SU-DHL-6 (cell line): ENCODE measurements around the gene NPR3.

Experiments used
- H2AFZ ChIP-seq: fragments of 200-600 bp; sonication (generic); 2 replicates; pipeline ENCODE4 v1.6.1; 2014; ENCODE audit warnings: low read depth, mild to moderate bottlenecking, moderate library complexity, mixed read lengths, antibody characterized with exemption, low read length; ENCODE audit not compliant: severe bottlenecking
- H3F3A ChIP-seq: fragments of 200-600 bp; shearing (Covaris generic); 2 replicates; pipeline ENCODE4 v1.6.0; 2016; ENCODE audit warnings: antibody characterized with exemption, mild to moderate bottlenecking; ENCODE audit not compliant: insufficient read depth
- H3K27ac ChIP-seq: fragments of 200-600 bp; sonication (generic); 2 replicates; pipeline ENCODE4 v1.5.1; 2016; ENCODE audit warnings: low read depth, mild to moderate bottlenecking, low read length, moderate library complexity, mixed read lengths
- H3K27me3 ChIP-seq: fragments of 200-600 bp; sonication (generic), shearing (Covaris generic); 2 replicates; pipeline ENCODE4 v1.6.0; 2014; ENCODE audit warnings: mild to moderate bottlenecking, low read length
- H3K36me3 ChIP-seq: fragments of 200-600 bp; sonication (generic); 2 replicates; pipeline ENCODE4 v1.6.1; 2014; ENCODE audit warnings: mild to moderate bottlenecking, low read length, mixed read lengths
- H3K4me2 ChIP-seq: fragments of 300-600, 200-600 bp; shearing (Covaris generic), sonication (generic); 2 replicates; pipeline ENCODE4 v1.6.0; 2014; ENCODE audit warnings: low read length, low read depth, mild to moderate bottlenecking; ENCODE audit not compliant: poor library complexity, severe bottlenecking
- H3K4me3 ChIP-seq: fragments of 200-600 bp; sonication (generic); 2 replicates; pipeline ENCODE4 v1.5.1; 2014; ENCODE audit warnings: antibody characterized with exemption, low read length, mild to moderate bottlenecking, mixed read lengths; ENCODE audit not compliant: insufficient read depth, poor library complexity, severe bottlenecking
- H3K79me2 ChIP-seq: fragments of 200-600 bp; sonication (generic); 2 replicates; pipeline ENCODE4 v1.6.1; 2014; ENCODE audit warnings: mild to moderate bottlenecking, low read length, moderate library complexity; ENCODE audit not compliant: insufficient read depth
- H3K9ac ChIP-seq: fragments of 200-600 bp; sonication (generic); 2 replicates; pipeline ENCODE4 v1.7.0; 2014; ENCODE audit warnings: mild to moderate bottlenecking, low read length
- H3K9me2 ChIP-seq: fragments of 200-600 bp; sonication (generic); replicated peaks from 2 replicates; pipeline ENCODE4 v1.6.1; 2014; ENCODE audit warnings: low read length; ENCODE audit not compliant: insufficient read depth
- H3K9me3 ChIP-seq: fragments of 200-600 bp; sonication (generic); 2 replicates; pipeline ENCODE4 v1.6.1; 2014; ENCODE audit warnings: low read length, mixed read lengths; ENCODE audit not compliant: insufficient read depth
- H4K20me1 ChIP-seq: fragments of 200-600 bp; sonication (generic); 2 replicates; pipeline ENCODE4 v1.6.1; 2014; ENCODE audit warnings: low read depth, mild to moderate bottlenecking, antibody characterized with exemption, low read length, moderate library complexity, mixed read lengths
- CTCF ChIP-seq: fragments of 200-600 bp; sonication (generic); IDR thresholded peaks from one replicate; pipeline ENCODE4 v1.5.1; 2017; ENCODE audit warnings: antibody characterized with exemption, mild to moderate bottlenecking, low read length, moderate library complexity; ENCODE audit not compliant: insufficient read depth, poor library complexity, severe bottlenecking
- EZH2phosphoT487 ChIP-seq: fragments of 200-600 bp; sonication (generic), shearing (Covaris generic); conservative IDR thresholded peaks from 2 replicates; pipeline ENCODE4 v1.6.1; 2018; ENCODE audit warnings: mild to moderate bottlenecking, antibody characterized with exemption, low read length, moderate library complexity, mixed read lengths

NPR3 gene

GRCh38 chr5:32779754-32780415 lies 68.8 kb downstream of the NPR3 start:
- Histone ChIP-seq H3K4me2 (no peak overlapping the region), H3K27ac (no peak overlapping the region), H2AFZ (no peak overlapping the region), H3K9me3 (no peaks in the 10 kb centered on the region), H3F3A (no peaks in the 10 kb centered on the region), H3K9me2 (0 out of 2 replicates have a peak, but pooled peaks cover 4% of the 10 kb centered on the region), H3K27me3 (no peaks in the 10 kb centered on the region), H3K9ac (no peak overlapping the region), H3K79me2 (no peaks in the 10 kb centered on the region), H3K36me3 (no peaks in the 10 kb centered on the region), H3K4me3 (no peak overlapping the region), H4K20me1 (no peaks in the 10 kb centered on the region)
- TF ChIP-seq CTCF (no peak), EZH2phosphoT487 (no peak)

- Histone ChIP-seq H3K9ac (no peak overlapping the region), H3K4me2 (no peak overlapping the region), H3F3A (no peaks in the 10 kb centered on the region), H2AFZ (no peak overlapping the region), H3K9me3 (no peaks in the 10 kb centered on the region), H3K27ac (no peak overlapping the region), H3K79me2 (no peaks in the 10 kb centered on the region), H3K27me3 (no peaks in the 10 kb centered on the region), H3K9me2 (0 out of 2 replicates have a peak, but pooled peaks cover 4% of the 10 kb centered on the region), H3K4me3 (no peak overlapping the region), H4K20me1 (no peaks in the 10 kb centered on the region), H3K36me3 (no peaks in the 10 kb centered on the region)
- TF ChIP-seq EZH2phosphoT487 (no peak), CTCF (no peak)
These were observed 69.4 kb downstream of the NPR3 start for GRCh38 chr5:32780508-32780919.

GRCh38 chr5:32783661-32784060 lies 72.5 kb downstream of the NPR3 start:
- Histone ChIP-seq H3K4me3 (no peak overlapping the region), H3K27ac (no peak overlapping the region), H3K36me3 (no peaks in the 10 kb centered on the region), H2AFZ (no peak overlapping the region), H3K9me2 (0 out of 2 replicates have a peak, but pooled peaks cover 4% of the 10 kb centered on the region), H3K79me2 (no peaks in the 10 kb centered on the region), H4K20me1 (no peaks in the 10 kb centered on the region), H3K27me3 (no peaks in the 10 kb centered on the region), H3K4me2 (no peak overlapping the region), H3K9ac (no peak overlapping the region), H3F3A (no peaks in the 10 kb centered on the region), H3K9me3 (no peaks in the 10 kb centered on the region)
- no peak for TF ChIP-seq EZH2phosphoT487
- no peak for TF ChIP-seq CTCF
